GM12891 (cell line): ENCODE results near the gene STS.

ENCODE experiments used
- PAX5 ChIP-seq: IDR thresholded peaks from 2 replicates; pipeline ENCODE4 v1.6.1; 2011; ENCODE audit warnings: low read length, moderate library complexity, mild to moderate bottlenecking; ENCODE audit not compliant: insufficient read depth, severe bottlenecking
- POLR2A ChIP-seq: IDR thresholded peaks from 2 replicates; pipeline ENCODE4 v1.6.1; 2011; ENCODE audit warnings: low read depth, low read length, control low read depth
- POLR2AphosphoS5 ChIP-seq: IDR thresholded peaks from 2 replicates; pipeline ENCODE4 v1.6.1; 2011; ENCODE audit warnings: low read depth, low read length, control low read depth
- POU2F2 ChIP-seq: IDR thresholded peaks from 2 replicates; pipeline ENCODE4 v1.6.1; 2011; ENCODE audit warnings: low read depth, mild to moderate bottlenecking, control low read depth, low read length, moderate library complexity
- SPI1 ChIP-seq: IDR thresholded peaks from 2 replicates; pipeline ENCODE4 v1.6.1; 2011; ENCODE audit warnings: low read depth, low read length, control low read depth
- TAF1 ChIP-seq: IDR thresholded peaks from 2 replicates; pipeline ENCODE4 v1.6.1; 2011; ENCODE audit warnings: low read depth, low read length, control low read depth

GRCh38 chrX:7153231-7153630 lies 5.7 kb downstream of the STS start:
- TF ChIP-seq POLR2A (no peak), POU2F2 (no peak), POLR2AphosphoS5 (no peak), TAF1 (no peak), PAX5 (no peak), SPI1 (no peak)
